NCI-H446 (cell line): ENCODE results near the gene DTX1.

Source experiments
- DNase-seq, 2 experiments: peaks; one replicate each; lab custom pipeline; 2025; lab: John Stamatoyannopoulos, UW

Gene DTX1

GRCh38 chr12:113055594-113056380, 743 bp upstream of the DTX1 start:
- DNase-seq: no peak

- DNase-seq: no peak
These were observed 224 bp upstream of the DTX1 start for GRCh38 chr12:113056381-113056630.

GRCh38 chr12:113057565-113058485, 1.3 kb downstream of the DTX1 start:
- no peak for DNase-seq

- DNase-seq: no peak
These were observed 2.0 kb downstream of the DTX1 start for GRCh38 chr12:113058553-113058952.

GRCh38 chr12:113059071-113059595, 2.6 kb downstream of the DTX1 start:
- DNase-seq: no peak

GRCh38 chr12:113060336-113060960, 3.9 kb downstream of the DTX1 start:
- no peak for DNase-seq

GRCh38 chr12:113061061-113061694, 4.6 kb downstream of the DTX1 start:
- DNase-seq: no peak

- no peak for DNase-seq
These were observed 6.2 kb downstream of the DTX1 start for GRCh38 chr12:113062502-113063395.

- DNase-seq: peak in 1 of 2 experiments; percentile 11
These were observed 7.1 kb downstream of the DTX1 start for GRCh38 chr12:113063396-113064350.

- DNase-seq: no peak
These were observed 8.0 kb downstream of the DTX1 start for GRCh38 chr12:113064395-113065125.

- DNase-seq: peak in 1 of 2 experiments; percentile 40
These were observed 8.8 kb downstream of the DTX1 start for GRCh38 chr12:113065126-113066007.

- no peak for DNase-seq
These were observed 10.4 kb downstream of the DTX1 start for GRCh38 chr12:113066813-113067400.

GRCh38 chr12:113067987-113068935, 11.7 kb downstream of the DTX1 start:
- no peak for DNase-seq

GRCh38 chr12:113069149-113069548, 12.6 kb downstream of the DTX1 start:
- DNase-seq: no peak

GRCh38 chr12:113069751-113070116, 13.2 kb downstream of the DTX1 start:
- DNase-seq: no peak

- DNase-seq: no peak
These were observed 13.8 kb downstream of the DTX1 start for GRCh38 chr12:113070117-113070906.
